Sigmoid colon (tissue), 4 donors: Measurements from ENCODE around the gene LRRC1.

Experiments
- CTCF ChIP-seq, 4 experiments: fragments of 450-650 bp in 3 of 4; fragments of 200-600 bp in 1 of 4; IDR thresholded peaks; one replicate each; pipeline ENCODE4 v1.5.1; 2016 to 2019; ENCODE audit warnings: antibody characterized with exemption in 4 of 4, mild to moderate bottlenecking in 3 of 4, moderate library complexity in 2 of 4
- EP300 ChIP-seq, 4 donors: sonication (generic); formaldehyde crosslinking; IDR thresholded peaks; one replicate each; pipeline ENCODE4 v1.6.1; 2017; ENCODE audit warnings: antibody characterized with exemption in 4 of 4
- POLR2A ChIP-seq, 2 donors: fragments of 450-650 bp; IDR thresholded peaks; one replicate each; pipeline ENCODE4 v1.6.1; 2016; ENCODE audit warnings: antibody characterized with exemption in 2 of 2, mild to moderate bottlenecking in 2 of 2, moderate library complexity in 2 of 2

DNA sequence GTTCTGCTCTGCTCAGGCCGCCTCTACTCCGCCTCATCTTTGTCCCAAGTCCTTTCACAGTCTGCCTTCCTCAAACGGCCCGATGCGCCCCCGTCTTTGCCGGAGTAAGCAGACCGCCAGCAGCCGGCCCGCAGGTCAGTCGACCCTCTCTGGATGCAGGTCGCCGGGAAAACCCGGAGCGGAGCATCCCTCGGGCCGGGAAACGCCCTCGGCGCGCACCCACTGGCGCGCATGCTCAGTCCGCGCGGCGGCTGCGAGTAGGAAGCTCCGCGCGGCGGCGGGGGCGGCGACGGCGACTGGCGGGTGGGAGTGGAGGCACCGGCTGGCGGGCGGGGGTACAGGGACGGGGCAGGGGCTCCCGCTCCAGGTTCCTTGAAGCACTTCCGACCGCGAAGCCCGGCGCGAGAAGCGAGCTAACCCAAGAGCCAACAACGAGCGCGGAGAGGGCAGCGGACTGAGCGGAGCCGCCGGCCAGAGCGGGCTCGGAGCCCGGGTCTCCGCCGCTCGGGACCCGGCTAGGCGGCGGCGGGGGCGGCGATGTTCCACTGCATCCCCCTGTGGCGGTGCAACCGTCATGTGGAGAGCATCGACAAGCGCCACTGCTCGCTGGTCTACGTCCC, at the start of gene LRRC1:
- TF ChIP-seq CTCF (IDR thresholded peaks at IDR 0.05) (no peak), POLR2A (IDR thresholded peaks at IDR 0.05) (peak; percentile 24 to 36), EP300 (IDR thresholded peaks at IDR 0.05) (no peak)
